ENCODE measurements around the gene SV2B. TPM values are rescaled to one million over a fixed set of nuclear protein-coding genes. Genes with fewer than 3 reads are reported as not detected.
A peak's percentile ranks its signal among the peaks of the same experiment; 100 is the strongest.

SV2B gene
- total RNA-seq, 1 donor from 2014 or later = 2.6 TPM

GRCh38 chr15:91192285-91192684, 92.2 kb downstream of the SV2B start:
- DNase-seq (ENCODE audit: low spot score) = no peak

- no peak for DNase-seq (ENCODE audit: low spot score)
Observed at GRCh38 chr15:91192690-91193377, 92.8 kb downstream of the SV2B start.

GRCh38 chr15:91193378-91193720, 93.3 kb downstream of the SV2B start:
- no peak for DNase-seq (ENCODE audit: low spot score)

- no peak for DNase-seq (ENCODE audit: low spot score)
Observed at GRCh38 chr15:91196127-91196526, 96.1 kb downstream of the SV2B start.

GRCh38 chr15:91196768-91197167, 96.7 kb downstream of the SV2B start:
- no peak for DNase-seq (ENCODE audit: low spot score)

- DNase-seq (ENCODE audit: low spot score) = no peak
Observed at GRCh38 chr15:91199511-91199910, 99.5 kb downstream of the SV2B start.

GRCh38 chr15:91200101-91200754, 100.2 kb downstream of the SV2B start:
- no peak for DNase-seq (ENCODE audit: low spot score)

- DNase-seq (ENCODE audit: low spot score) = no peak
Observed at GRCh38 chr15:91202510-91203102, 102.5 kb downstream of the SV2B start.

- no peak for DNase-seq (ENCODE audit: low spot score)
Observed at GRCh38 chr15:91203619-91204203, 103.7 kb downstream of the SV2B start.

GRCh38 chr15:91208371-91208770, 108.3 kb downstream of the SV2B start:
- DNase-seq (ENCODE audit: low spot score) = no peak

- no peak for DNase-seq (ENCODE audit: low spot score)
Observed at GRCh38 chr15:91209318-91209717, 109.3 kb downstream of the SV2B start.

- no peak for DNase-seq (ENCODE audit: low spot score)
Observed at GRCh38 chr15:91209726-91210125, 109.7 kb downstream of the SV2B start.

- DNase-seq (ENCODE audit: low spot score) = no peak
Observed at GRCh38 chr15:91214675-91215590, 114.9 kb downstream of the SV2B start.

- DNase-seq (ENCODE audit: low spot score) = no peak
Observed at GRCh38 chr15:91216000-91216399, 115.9 kb downstream of the SV2B start.

- DNase-seq (ENCODE audit: low spot score) = peak; percentile 14
Observed at GRCh38 chr15:91219206-91219605, 119.1 kb downstream of the SV2B start.

- DNase-seq (ENCODE audit: low spot score) = no peak
Observed at GRCh38 chr15:91222052-91222451, 122.0 kb downstream of the SV2B start.

GRCh38 chr15:91223863-91224262, 123.8 kb downstream of the SV2B start:
- DNase-seq (ENCODE audit: low spot score) = no peak

- DNase-seq (ENCODE audit: low spot score) = peak; percentile 54
Observed at GRCh38 chr15:91224755-91225380, 124.8 kb downstream of the SV2B start.

- DNase-seq (ENCODE audit: low spot score) = no peak
Observed at GRCh38 chr15:91225741-91226140, 125.7 kb downstream of the SV2B start.

GRCh38 chr15:91227117-91227516, 127.1 kb downstream of the SV2B start:
- DNase-seq (ENCODE audit: low spot score) = no peak

GRCh38 chr15:91227766-91228165, 127.7 kb downstream of the SV2B start:
- DNase-seq (ENCODE audit: low spot score) = no peak

All from umbilical cord (tissue), 2 donors.